Measurements from ENCODE around the gene ARHGEF6. TPM values are rescaled to one million over a fixed set of nuclear protein-coding genes. Genes with fewer than 3 reads are reported as not detected.

ARHGEF6 gene
- total RNA-seq, 4 donors from 2014 or later, result 72.3 to 95.2 (median 72.9) TPM

DNA sequence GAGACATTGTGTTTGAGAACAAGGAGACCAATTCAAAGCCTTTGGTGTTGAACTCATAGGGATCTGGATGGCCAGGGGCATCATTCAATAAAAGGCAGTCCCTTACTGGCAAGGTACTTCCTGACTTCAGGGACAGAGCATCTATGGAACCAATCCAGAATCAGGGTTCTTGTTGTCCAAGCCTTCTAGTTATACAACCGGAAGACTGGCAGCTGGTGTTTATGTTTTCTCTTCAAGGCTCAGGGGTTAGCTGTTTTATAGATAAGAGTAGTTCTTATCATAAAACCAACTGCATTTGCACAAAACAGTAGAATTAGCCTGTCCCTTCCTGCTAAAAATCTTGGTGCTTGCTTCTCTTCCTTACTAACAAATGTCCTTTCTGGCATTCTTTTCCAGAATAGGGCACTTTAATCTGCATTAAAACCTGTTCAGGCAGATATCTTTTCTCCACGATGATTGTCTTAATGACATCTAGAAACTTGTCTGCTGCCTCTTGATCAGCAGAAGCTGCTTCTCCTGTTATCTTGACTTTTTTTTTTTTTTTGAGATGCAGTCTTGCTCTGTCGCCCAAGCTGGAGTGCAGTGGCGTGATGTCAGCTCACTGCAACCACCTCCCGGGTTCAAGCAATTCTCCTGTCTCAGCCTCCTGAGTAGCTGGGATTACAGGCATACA lies 38.4 kb upstream of the ARHGEF6 start:
- TF ChIP-seq, protein P1, sequence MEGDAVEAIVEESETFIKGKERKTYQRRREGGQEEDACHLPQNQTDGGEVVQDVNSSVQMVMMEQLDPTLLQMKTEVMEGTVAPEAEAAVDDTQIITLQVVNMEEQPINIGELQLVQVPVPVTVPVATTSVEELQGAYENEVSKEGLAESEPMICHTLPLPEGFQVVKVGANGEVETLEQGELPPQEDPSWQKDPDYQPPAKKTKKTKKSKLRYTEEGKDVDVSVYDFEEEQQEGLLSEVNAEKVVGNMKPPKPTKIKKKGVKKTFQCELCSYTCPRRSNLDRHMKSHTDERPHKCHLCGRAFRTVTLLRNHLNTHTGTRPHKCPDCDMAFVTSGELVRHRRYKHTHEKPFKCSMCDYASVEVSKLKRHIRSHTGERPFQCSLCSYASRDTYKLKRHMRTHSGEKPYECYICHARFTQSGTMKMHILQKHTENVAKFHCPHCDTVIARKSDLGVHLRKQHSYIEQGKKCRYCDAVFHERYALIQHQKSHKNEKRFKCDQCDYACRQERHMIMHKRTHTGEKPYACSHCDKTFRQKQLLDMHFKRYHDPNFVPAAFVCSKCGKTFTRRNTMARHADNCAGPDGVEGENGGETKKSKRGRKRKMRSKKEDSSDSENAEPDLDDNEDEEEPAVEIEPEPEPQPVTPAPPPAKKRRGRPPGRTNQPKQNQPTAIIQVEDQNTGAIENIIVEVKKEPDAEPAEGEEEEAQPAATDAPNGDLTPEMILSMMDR (IDR thresholded peaks at IDR 0.05; ENCODE audit: low read depth), result no peak

DNA sequence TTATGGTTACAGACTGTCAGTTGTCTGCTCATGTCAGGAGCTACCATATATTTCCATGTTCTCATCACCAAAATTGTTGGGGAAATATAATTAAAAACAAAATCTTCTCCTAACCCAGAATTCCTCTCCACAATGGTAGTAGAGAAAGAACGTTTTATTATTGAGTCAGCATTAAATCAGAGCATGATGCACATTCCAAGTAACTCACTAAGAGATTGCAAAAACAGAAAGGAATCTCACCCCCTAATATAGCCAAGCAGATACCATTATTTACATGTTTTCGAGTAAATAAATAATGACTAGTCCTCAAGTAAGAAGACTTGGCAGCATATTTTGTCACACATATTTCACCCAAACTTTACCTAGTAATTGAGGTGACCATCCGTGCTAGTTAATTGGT lies 36.2 kb upstream of the ARHGEF6 start:
- TF ChIP-seq, protein P1 (IDR thresholded peaks at IDR 0.05; ENCODE audit: low read depth), result no peak

DNA sequence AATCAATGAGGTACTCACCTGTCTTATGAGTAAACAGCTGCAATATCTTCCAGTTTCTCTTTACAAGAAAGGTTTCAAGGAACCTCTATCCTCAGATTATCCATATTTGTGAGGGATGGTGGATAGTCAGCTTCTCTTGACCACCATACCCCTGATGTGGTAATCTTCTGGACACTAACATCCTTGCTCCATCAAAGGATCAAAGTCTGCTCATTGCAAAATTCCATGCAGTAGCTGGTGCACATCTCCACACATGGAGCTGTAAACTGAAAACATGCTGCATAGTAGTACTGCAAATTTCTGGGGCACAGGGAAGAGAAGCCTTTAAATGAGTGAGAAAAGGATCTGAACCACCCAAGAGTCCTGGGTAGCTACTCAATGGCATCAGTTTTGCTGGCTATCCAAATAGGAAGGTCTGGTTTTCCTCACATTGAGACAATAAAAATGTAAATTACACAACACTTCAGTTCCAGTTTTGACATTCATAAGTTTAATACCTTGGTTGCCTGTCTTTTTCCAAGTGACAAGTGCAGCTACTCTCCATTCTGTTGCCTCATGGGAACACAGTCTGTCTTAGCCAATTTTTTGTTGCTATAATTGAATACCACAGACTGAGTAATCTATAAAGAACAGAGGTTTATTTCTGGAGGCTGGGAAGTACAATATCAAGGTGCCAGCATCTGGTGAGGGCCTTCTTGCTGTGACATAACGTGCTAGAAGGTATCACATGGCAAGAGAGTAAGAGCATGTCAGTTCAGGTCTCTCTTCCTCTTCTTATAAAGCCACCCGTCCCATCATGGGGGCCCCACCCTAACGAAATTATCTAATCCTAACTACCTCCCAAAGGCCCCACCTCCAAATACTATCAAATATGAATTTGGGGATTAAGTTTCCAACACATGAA lies 34.4 kb upstream of the ARHGEF6 start:
- TF ChIP-seq, protein P1 (IDR thresholded peaks at IDR 0.05; ENCODE audit: low read depth), result no peak

DNA sequence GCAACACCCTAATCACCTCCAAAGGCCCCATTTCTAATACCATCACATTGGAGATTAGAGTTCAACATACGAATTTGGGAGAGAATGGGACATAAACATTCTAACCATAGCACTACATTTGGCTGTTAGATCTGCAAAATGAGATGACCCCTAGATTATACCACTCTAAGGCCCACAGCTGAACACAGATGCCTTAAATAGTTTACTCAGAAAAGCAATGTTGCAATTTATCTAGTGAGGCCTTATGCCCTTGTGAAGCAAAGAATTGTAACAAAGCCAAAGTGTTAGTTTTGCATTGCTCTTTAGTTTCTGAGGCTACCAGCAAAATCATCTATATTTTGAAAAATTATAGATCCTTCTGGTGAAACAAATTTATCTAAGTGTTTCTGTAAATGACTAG lies 31.6 kb upstream of the ARHGEF6 start:
- TF ChIP-seq, protein P1 (IDR thresholded peaks at IDR 0.05; ENCODE audit: low read depth), result no peak

DNA sequence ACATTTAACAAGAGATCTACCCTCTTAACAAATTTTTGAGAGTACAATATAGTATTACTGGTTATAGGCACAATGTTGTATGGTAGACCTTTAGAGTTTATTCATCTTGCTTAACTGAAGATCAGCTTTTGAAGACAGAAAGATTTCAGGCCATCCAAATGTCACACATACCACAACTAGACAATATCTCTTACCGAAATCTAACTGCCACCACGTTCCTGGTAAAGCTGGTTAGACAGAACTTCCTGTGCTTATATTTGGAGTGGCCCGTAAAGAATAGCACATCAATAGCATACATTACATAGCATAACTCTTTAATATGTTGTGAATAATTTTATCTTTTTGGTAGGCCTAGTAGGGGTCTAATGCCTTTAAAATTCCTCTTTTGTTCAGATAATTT lies 29.8 kb upstream of the ARHGEF6 start:
- TF ChIP-seq, protein P1 (IDR thresholded peaks at IDR 0.05; ENCODE audit: low read depth), result no peak

DNA sequence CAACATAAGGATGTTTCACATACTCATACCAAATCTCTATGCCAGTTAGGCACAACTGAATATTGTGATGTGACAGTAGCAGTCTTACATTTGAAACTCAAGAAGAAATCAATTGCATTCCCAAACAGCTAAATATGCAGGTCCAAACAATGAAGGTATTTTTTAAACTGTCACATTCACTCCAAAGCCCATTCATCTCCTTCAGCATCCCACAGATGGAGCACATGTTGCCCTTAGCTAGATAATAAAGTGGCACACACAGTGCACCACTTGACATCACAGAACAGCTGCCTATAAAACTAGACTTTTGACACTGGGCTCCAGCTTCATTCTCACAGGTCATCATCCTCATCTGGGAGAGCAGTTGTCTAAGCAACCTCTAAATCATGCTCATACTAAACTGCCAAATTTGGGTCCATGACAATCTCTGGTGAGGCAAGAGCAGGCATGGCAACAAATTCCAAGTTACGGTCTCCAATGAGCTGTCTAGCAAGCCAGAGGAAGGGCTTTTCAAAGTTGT lies 26.2 kb upstream of the ARHGEF6 start:
- TF ChIP-seq, protein P1 (IDR thresholded peaks at IDR 0.05; ENCODE audit: low read depth), result no peak

DNA sequence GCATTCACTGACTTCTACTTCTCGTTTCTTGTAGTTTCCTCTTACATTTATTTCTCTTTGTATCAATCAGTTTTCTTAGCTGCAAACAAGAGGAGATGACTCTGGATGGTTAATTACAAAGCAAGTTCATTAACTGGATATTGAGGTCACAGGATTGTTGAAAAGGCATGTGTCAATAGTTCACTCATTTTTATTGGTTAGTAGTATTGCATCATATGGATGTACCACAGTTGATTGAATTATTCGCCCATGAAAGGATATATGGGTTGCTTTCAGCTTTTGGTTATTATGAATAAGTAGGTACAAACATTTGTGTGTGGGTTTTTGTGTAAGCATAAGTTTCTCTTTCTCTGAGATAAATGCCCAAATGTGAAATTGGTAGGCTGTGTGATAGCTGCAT lies 21.8 kb upstream of the ARHGEF6 start:
- TF ChIP-seq, protein P1 (IDR thresholded peaks at IDR 0.05; ENCODE audit: low read depth), result no peak

All from subcutaneous adipose tissue (tissue), 4 donors.